GM13976 (cell line): ENCODE data around the gene DIS3.

ENCODE experiments used
- DNase-seq: peaks from one replicate; pipeline ENCODE4 v3.0.0; 2012; ENCODE audit warnings: low spot score
- in situ Hi-C: fragments of 300-500 bp; cut with MboI; formaldehyde crosslinking; loops from one replicate; pipeline ENCODE4 v1.12.0; 2022; ENCODE audit warnings: low sequenced_read_pairs, mixed read lengths, inconsistent platforms; ENCODE audit not compliant: unreplicated experiment
- TF ChIP-seq, protein P1 (sequence below): IDR thresholded peaks from 2 replicates; pipeline ENCODE4 v1.5.1; 2012; ENCODE audit warnings: borderline replicate concordance, mild to moderate bottlenecking; ENCODE audit not compliant: insufficient read depth; ENCODE audit errors: extremely low read depth, missing control alignments, control extremely low read depth

DIS3 gene

DNA sequence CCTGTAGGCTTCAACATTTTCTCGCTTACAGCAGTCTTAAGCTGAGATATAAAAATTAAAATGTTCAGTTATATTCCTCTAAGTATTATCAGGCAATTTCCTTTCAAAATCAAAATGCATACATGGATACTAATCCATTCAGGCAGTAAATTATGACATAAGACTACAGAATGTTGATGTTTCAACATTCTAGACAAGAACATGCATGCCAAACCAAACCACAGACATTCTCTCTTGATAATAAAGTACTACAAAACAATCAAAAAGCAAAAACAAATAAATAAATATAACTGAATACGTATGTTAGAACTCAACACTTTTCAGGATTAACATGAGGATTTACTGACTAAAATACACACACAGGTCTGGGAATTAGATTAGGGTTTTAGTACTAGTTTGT, 7.7 kb downstream of the DIS3 start:
- TF ChIP-seq, protein P1, sequence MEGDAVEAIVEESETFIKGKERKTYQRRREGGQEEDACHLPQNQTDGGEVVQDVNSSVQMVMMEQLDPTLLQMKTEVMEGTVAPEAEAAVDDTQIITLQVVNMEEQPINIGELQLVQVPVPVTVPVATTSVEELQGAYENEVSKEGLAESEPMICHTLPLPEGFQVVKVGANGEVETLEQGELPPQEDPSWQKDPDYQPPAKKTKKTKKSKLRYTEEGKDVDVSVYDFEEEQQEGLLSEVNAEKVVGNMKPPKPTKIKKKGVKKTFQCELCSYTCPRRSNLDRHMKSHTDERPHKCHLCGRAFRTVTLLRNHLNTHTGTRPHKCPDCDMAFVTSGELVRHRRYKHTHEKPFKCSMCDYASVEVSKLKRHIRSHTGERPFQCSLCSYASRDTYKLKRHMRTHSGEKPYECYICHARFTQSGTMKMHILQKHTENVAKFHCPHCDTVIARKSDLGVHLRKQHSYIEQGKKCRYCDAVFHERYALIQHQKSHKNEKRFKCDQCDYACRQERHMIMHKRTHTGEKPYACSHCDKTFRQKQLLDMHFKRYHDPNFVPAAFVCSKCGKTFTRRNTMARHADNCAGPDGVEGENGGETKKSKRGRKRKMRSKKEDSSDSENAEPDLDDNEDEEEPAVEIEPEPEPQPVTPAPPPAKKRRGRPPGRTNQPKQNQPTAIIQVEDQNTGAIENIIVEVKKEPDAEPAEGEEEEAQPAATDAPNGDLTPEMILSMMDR = no peak
- no peak for DNase-seq
- in situ Hi-C loops = no loop called here

DNA sequence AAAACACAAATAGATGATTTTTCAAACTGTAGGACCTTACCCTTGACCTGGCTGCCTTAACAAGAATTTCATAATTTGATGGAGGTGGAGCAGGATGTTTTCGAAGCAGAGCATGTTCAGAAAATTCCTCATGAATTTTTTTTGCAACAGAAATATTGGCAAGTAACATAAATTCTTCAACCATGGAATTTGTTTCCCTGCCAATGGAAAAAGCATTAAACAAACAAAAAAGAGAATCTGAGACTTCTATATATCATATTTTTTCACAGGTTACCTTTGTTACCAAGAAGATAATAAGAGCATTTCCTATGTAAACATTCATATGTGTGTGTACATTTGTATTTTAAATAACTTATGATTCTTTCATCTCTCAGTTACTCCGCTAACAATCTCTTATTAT, 18.3 kb downstream of the DIS3 start:
- no peak for DNase-seq
- in situ Hi-C loops = no loop called here
- TF ChIP-seq, protein P1 = no peak

DNA sequence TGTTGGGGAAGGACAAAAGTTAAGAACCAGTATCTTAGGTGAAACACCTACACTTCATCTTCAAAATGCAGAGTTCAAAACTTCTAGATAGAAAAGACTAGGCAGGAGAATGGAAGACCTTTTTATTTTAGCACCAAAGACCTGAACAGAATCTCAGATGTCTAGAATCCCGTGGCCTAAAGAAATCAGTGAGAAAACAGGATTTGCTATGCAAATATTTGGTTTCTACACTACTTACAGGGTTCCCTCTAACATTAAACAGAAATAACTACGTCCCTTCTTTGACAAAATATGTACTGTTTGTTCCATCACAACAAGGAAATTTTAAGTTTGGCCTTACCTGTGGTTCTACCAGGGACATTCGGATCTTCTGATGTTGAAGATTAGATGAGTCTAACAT, 21.5 kb downstream of the DIS3 start:
- TF ChIP-seq, protein P1 = no peak
- in situ Hi-C loops = no loop called here

DNA sequence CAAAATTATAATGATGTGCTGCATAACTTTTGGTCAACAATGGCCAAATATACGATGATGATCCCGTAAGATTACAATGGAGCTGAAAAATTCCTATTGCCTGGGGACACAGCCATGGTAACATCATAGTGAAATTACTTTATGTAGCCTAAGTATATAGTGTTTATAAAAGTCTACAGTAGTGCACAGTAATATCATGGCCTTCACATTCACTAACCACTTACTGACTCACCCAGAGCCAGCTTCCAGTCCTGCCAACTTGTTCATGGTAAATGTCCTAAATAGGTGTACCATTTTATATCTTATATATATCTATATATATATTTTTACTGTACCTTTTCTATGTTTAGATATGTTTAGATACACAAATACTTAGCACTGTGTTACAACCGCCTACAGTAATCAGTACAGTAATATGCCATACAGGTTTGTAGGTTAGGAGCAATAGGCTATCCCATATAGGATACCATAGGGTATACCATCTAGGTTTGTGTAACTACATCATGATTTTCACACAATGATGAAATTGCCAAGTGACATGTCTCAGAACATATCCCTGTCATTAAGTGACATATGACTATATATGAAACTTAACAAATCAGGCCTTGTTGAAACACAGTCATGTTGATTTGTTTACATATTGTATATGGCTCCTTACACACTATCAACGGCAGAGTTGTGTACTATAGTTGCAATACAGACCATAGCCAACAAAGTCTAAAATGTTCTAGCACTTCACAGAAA, 23.7 kb downstream of the DIS3 start:
- no peak for DNase-seq
- TF ChIP-seq, protein P1 = no peak
- in situ Hi-C loops = no loop called here

More for the DNA sequence above, 21.5 kb downstream of the DIS3 start:
- no peak for DNase-seq

DNA sequence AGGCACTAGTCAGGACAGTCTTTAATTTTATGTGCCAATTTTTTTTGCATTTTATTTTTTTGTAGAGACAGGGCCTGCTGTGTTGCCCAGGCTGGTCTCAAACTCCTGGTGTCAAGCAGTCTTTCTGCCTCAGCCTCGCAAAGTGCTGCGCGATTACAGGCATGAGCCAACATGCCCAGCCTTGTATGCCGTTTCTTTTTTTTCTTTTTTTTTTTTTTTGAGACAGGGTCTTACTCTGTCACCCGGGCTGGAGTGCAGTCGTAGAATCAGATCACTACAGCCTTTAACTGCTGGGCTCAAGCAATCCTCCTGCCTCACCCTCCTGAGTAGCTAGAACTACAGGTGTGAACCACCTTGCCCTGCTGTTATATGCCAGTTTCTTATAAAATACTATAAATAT, 27.6 kb downstream of the DIS3 start:
- DNase-seq = no peak
- in situ Hi-C loops = no loop called here
- TF ChIP-seq, protein P1 = no peak

DNA sequence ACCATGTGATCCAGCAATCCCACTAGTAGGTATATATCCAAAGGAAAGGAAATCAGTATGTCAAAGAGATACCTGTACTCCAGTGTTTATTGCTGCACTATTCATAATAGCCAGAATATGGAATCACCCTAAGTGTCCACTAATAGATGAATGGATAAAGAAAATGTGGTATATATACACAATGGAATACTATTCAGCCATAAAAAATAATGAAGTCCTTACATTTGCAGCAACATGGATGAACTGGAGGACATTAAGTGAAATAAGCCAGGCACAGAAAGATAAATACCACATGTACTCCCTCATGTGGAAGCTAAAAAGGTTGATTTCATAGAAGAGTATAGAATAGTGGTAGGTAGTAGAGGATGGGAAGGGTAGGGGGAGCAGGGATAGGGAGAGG, 30.5 kb downstream of the DIS3 start:
- in situ Hi-C loops = no loop called here
- TF ChIP-seq, protein P1 = no peak
- no peak for DNase-seq
